Karpas-422 (cell line): ENCODE data around the gene SMG1. TPM values are rescaled to one million over a fixed set of nuclear protein-coding genes. Genes with fewer than 3 reads are reported as not detected.

ENCODE experiments used
- total RNA-seq: library from RNA; depleted of rRNA; stranded (reverse); fragments of >200 nt; shearing (Covaris generic); gene quantifications from 2 replicates; pipeline ENCODE4 v1.2.3, GENCODE V29; 2014; ENCODE audit warnings: low replicate concordance; rRNA removed

Gene SMG1
- total RNA-seq, 1 experiment from 2014 or later: 91.0 TPM

Other genes starting within 250 kb of the SMG1 start
- 2,194 and 2,892 TPM in 2 replicates for gene RPS15A, start 136.1 kb downstream of the SMG1 start, total RNA-seq
- 120 and 287 TPM in 2 replicates for gene ARL6IP1, start 124.9 kb downstream of the SMG1 start, total RNA-seq
- not detected in 2 replicates for gene TMC7, start 57.5 kb upstream of the SMG1 start, total RNA-seq
- gene COQ7, start 141.2 kb upstream of the SMG1 start, total RNA-seq: 6.1 and 31.7 TPM in 2 replicates
- gene ITPRIPL2, start 187.6 kb upstream of the SMG1 start, total RNA-seq: not detected in 2 replicates
- not detected in 2 replicates for gene SYT17, start 241.8 kb upstream of the SMG1 start, total RNA-seq